Activated CD4-positive, alpha-beta T cell treated with anti-CD3 and anti-CD28 coated beads, Interleukin-2, amount 10 ng/mL, durations not matched to agents 7 days and 5 days (primary cell): ENCODE measurements around the gene KAT2B. TPM values are rescaled to one million over a fixed set of nuclear protein-coding genes. Genes with fewer than 3 reads are reported as not detected.
A peak's percentile ranks its signal among the peaks of the same experiment; 100 is the strongest.
"Not testable (repeated sequence)": the region's sequence is repeated elsewhere in the genome, so short reads cannot be mapped to it uniquely, and the experiment has no call there.

ENCODE experiments used
- CTCF ChIA-PET: fragments of 350-600 bp; sonication (Branson Sonifier 250); formaldehyde crosslinking; loops from one replicate; lab custom pipeline; 2021; ENCODE audit warnings: antibody characterized with exemption; lab: Charles Lee
- POLR2A ChIA-PET: fragments of 350-600 bp; sonication (Branson Sonifier 250); formaldehyde crosslinking; loops from one replicate; lab custom pipeline; 2021; ENCODE audit warnings: antibody characterized with exemption; lab: Charles Lee
- DNase-seq: peaks from one replicate; pipeline ENCODE4 v3.0.0-alpha.2; 2020
- H3K27ac Mint-ChIP-seq: one replicate; pipeline ENCODE4 v1.8.0; 2021; ENCODE audit warnings: mild to moderate bottlenecking, moderate library complexity, mixed read lengths
- H3K27me3 Mint-ChIP-seq: one replicate; pipeline ENCODE4 v1.8.0; 2021; ENCODE audit warnings: mixed read lengths
- H3K36me3 Mint-ChIP-seq: one replicate; pipeline ENCODE4 v1.8.0; 2021; ENCODE audit warnings: low read depth, mixed read lengths
- H3K4me1 Mint-ChIP-seq: one replicate; pipeline ENCODE4 v1.8.0; 2021; ENCODE audit warnings: mixed read lengths
- H3K4me3 Mint-ChIP-seq: one replicate; pipeline ENCODE4 v1.8.0; 2021; ENCODE audit warnings: mild to moderate bottlenecking, moderate library complexity, mixed read lengths
- H3K9me3 Mint-ChIP-seq: one replicate; pipeline ENCODE4 v1.8.0; 2021; ENCODE audit warnings: mixed read lengths
- total RNA-seq, 2 experiments: library from RNA; stranded (reverse); gene quantifications; one replicate each; pipeline ENCODE4 v1.2.3, GENCODE V29; 2021

Gene KAT2B
- total RNA-seq, 2 experiments from 2014 or later = 84.5 to 91.3 TPM

- POLR2A ChIA-PET = no interaction called here
- Mint-ChIP-seq H3K9me3 (no peaks in the 10 kb centered on the region), H3K27me3 (no peaks in the 10 kb centered on the region), H3K27ac (no peak overlapping the region), H3K36me3 (no peaks in the 10 kb centered on the region), H3K4me1 (peaks cover 9% of the 10 kb centered on the region), H3K4me3 (no peak overlapping the region)
- DNase-seq = no peak
- CTCF ChIA-PET = interaction anchor here (1.1 kb wide), 1 partner anchor 13 kb away, joined by 4 read pairs; the partner anchor contains the start of gene KAT2B
Measured at GRCh38 chr3:20027136-20027535, 13.1 kb upstream of the KAT2B start.

- POLR2A ChIA-PET = no interaction called here
- Mint-ChIP-seq H3K36me3 (no peaks in the 10 kb centered on the region), H3K4me1 (peaks cover 6% of the 10 kb centered on the region), H3K9me3 (no peaks in the 10 kb centered on the region), H3K4me3 (no peak overlapping the region), H3K27ac (no peak overlapping the region), H3K27me3 (no peaks in the 10 kb centered on the region)
- no peak for DNase-seq
- CTCF ChIA-PET = interaction anchor here (0.6 kb wide), 1 partner anchor 22 kb away, joined by 4 read pairs; no protein-coding TSS in a partner anchor
Measured at GRCh38 chr3:20028905-20029331, 11.3 kb upstream of the KAT2B start.

- H3K27ac Mint-ChIP-seq, CTCF ChIA-PET, H3K36me3 Mint-ChIP-seq, H3K9me3 Mint-ChIP-seq, H3K4me3 Mint-ChIP-seq, H3K27me3 Mint-ChIP-seq, DNase-seq, H3K4me1 Mint-ChIP-seq, POLR2A ChIA-PET: not testable (repeated sequence)
Measured at GRCh38 chr3:20031939-20032338, 8.3 kb upstream of the KAT2B start.

- Mint-ChIP-seq H3K4me3 (no peak overlapping the region), H3K27ac (no peak overlapping the region), H3K36me3 (no peaks in the 10 kb centered on the region), H3K27me3 (no peaks in the 10 kb centered on the region), H3K9me3 (no peaks in the 10 kb centered on the region), H3K4me1 (peaks cover 17% of the 10 kb centered on the region)
- POLR2A ChIA-PET = no interaction called here
- DNase-seq = no peak
- CTCF ChIA-PET = no interaction called here
Measured at GRCh38 chr3:20035019-20035418, 5.2 kb upstream of the KAT2B start.

- no peaks in the 10 kb centered on the region for H3K9me3 Mint-ChIP-seq
- peak overlapping the region; percentile 97 for H3K27ac Mint-ChIP-seq
- CTCF ChIA-PET = no interaction called here
- H3K4me1 Mint-ChIP-seq = peaks cover 26% of the 10 kb centered on the region
- no peaks in the 10 kb centered on the region for H3K27me3 Mint-ChIP-seq
- H3K36me3 Mint-ChIP-seq = peaks cover 8% of the 10 kb centered on the region
- DNase-seq = no peak
- POLR2A ChIA-PET = no interaction called here
- H3K4me3 Mint-ChIP-seq = no peak overlapping the region
Measured at GRCh38 chr3:20037255-20037996, 2.8 kb upstream of the KAT2B start.

- H3K9me3 Mint-ChIP-seq = no peaks in the 10 kb centered on the region
- H3K36me3 Mint-ChIP-seq = peaks cover 14% of the 10 kb centered on the region
- H3K4me3 Mint-ChIP-seq = peak overlapping the region; percentile 89
- ChIA-PET CTCF (interaction anchor here (0.7 kb wide), 1 partner anchor 148 kb away, joined by 3 read pairs; no protein-coding TSS in a partner anchor), POLR2A (interaction anchor here (0.8 kb wide), 1 partner anchor 13 kb away, joined by 3 read pairs; no protein-coding TSS in a partner anchor)
- H3K27ac Mint-ChIP-seq = peak overlapping the region; percentile 97
- no peaks in the 10 kb centered on the region for H3K27me3 Mint-ChIP-seq
- H3K4me1 Mint-ChIP-seq = peaks cover 40% of the 10 kb centered on the region
- peak; percentile 20 for DNase-seq
Measured at GRCh38 chr3:20038699-20039465, 1.4 kb upstream of the KAT2B start.

GRCh38 chr3:20039466-20039764 is 831 bp upstream of the KAT2B start:
- H3K4me3 Mint-ChIP-seq = peak overlapping the region; percentile 89
- H3K27me3 Mint-ChIP-seq = no peaks in the 10 kb centered on the region
- peaks cover 14% of the 10 kb centered on the region for H3K36me3 Mint-ChIP-seq
- peaks cover 45% of the 10 kb centered on the region for H3K4me1 Mint-ChIP-seq
- H3K27ac Mint-ChIP-seq = peak overlapping the region; percentile 97
- ChIA-PET POLR2A (no interaction called here), CTCF (interaction anchor here (1.0 to 3.0 kb wide), 3 partner anchors 13 to 146 kb away, joined by 4 to 16 read pairs (median 7); partner anchors contain the start of gene SGO1)
- no peak for DNase-seq
- no peaks in the 10 kb centered on the region for H3K9me3 Mint-ChIP-seq

- ChIA-PET CTCF (interaction anchor here (0.6 to 3.0 kb wide), 15 partner anchors 11 to 145 kb away, joined by 3 to 16 read pairs (median 3); partner anchors contain the start of gene SGO1), POLR2A (interaction anchor here (0.6 to 1.0 kb wide), 2 partner anchors 20 to 146 kb away, joined by 3 read pairs; partner anchors contain the start of gene SGO1)
- Mint-ChIP-seq H3K27ac (peak overlapping the region; percentile 98), H3K4me3 (peak overlapping the region; percentile 96), H3K27me3 (no peaks in the 10 kb centered on the region), H3K9me3 (no peaks in the 10 kb centered on the region), H3K4me1 (peaks cover 53% of the 10 kb centered on the region), H3K36me3 (peaks cover 15% of the 10 kb centered on the region)
- peak; percentile 72 for DNase-seq
Measured at GRCh38 chr3:20040548-20041196, 426 bp downstream of the KAT2B start.

- ChIA-PET CTCF (interaction anchor here (0.8 to 3.0 kb wide), 10 partner anchors 11 to 144 kb away, joined by 3 to 16 read pairs (median 4); partner anchors contain the start of gene SGO1), POLR2A (interaction anchor here (0.6 to 1.0 kb wide), 2 partner anchors 19 to 145 kb away, joined by 3 read pairs; partner anchors contain the start of gene SGO1)
- peak overlapping the region; percentile 96 for H3K4me3 Mint-ChIP-seq
- no peaks in the 10 kb centered on the region for H3K9me3 Mint-ChIP-seq
- H3K36me3 Mint-ChIP-seq = peaks cover 19% of the 10 kb centered on the region
- peak overlapping the region; percentile 98 for H3K27ac Mint-ChIP-seq
- peaks cover 59% of the 10 kb centered on the region for H3K4me1 Mint-ChIP-seq
- DNase-seq = peak; percentile 82
- H3K27me3 Mint-ChIP-seq = no peaks in the 10 kb centered on the region
Measured at GRCh38 chr3:20041197-20041780, 1.0 kb downstream of the KAT2B start.

- Mint-ChIP-seq H3K27ac (peak overlapping the region; percentile 98), H3K4me1 (peaks cover 66% of the 10 kb centered on the region), H3K36me3 (peaks cover 20% of the 10 kb centered on the region), H3K4me3 (peak overlapping the region; percentile 96), H3K27me3 (no peaks in the 10 kb centered on the region), H3K9me3 (no peaks in the 10 kb centered on the region)
- ChIA-PET POLR2A (no interaction called here), CTCF (interaction anchor here (1.1 to 3.0 kb wide), 3 partner anchors 10 to 143 kb away, joined by 3 to 16 read pairs (median 6); partner anchors contain the start of gene SGO1)
- no peak for DNase-seq
Measured at GRCh38 chr3:20042331-20042730, 2.1 kb downstream of the KAT2B start.

- DNase-seq = peak; percentile 72
- ChIA-PET POLR2A (interaction anchor here (0.6 kb wide), 1 partner anchor 81 kb away, joined by 4 read pairs; no protein-coding TSS in a partner anchor), CTCF (interaction anchor here (0.6 to 1.5 kb wide), 5 partner anchors 10 to 155 kb away, joined by 3 to 6 read pairs (median 4); no protein-coding TSS in a partner anchor)
- Mint-ChIP-seq H3K4me3 (peak overlapping the region; percentile 96), H3K27me3 (no peaks in the 10 kb centered on the region), H3K4me1 (peaks cover 67% of the 10 kb centered on the region), H3K27ac (peak overlapping the region; percentile 98), H3K9me3 (no peaks in the 10 kb centered on the region), H3K36me3 (peaks cover 26% of the 10 kb centered on the region)
Measured at GRCh38 chr3:20043396-20043795, 3.1 kb downstream of the KAT2B start.

GRCh38 chr3:20043825-20044224 is 3.6 kb downstream of the KAT2B start:
- Mint-ChIP-seq H3K27ac (peak overlapping the region; percentile 98), H3K9me3 (no peaks in the 10 kb centered on the region), H3K4me1 (peaks cover 66% of the 10 kb centered on the region), H3K27me3 (no peaks in the 10 kb centered on the region), H3K4me3 (peak overlapping the region; percentile 96), H3K36me3 (peaks cover 26% of the 10 kb centered on the region)
- POLR2A ChIA-PET = interaction anchor here (0.6 kb wide), 2 partner anchors 81 to 110 kb away, joined by 3 to 4 read pairs; no protein-coding TSS in a partner anchor
- CTCF ChIA-PET = interaction anchor here (0.6 to 1.5 kb wide), 5 partner anchors 9 to 191 kb away, joined by 3 to 6 read pairs (median 4); no protein-coding TSS in a partner anchor
- peak; percentile 16 for DNase-seq
